HG02938 (cell line): Measurements from ENCODE around the gene WDPCP.
"Not testable (repeated sequence)": the region's sequence is repeated elsewhere in the genome, so short reads cannot be mapped to it uniquely, and the experiment has no call there.

Experiments
- ATAC-seq: cut with Tn5 transposase; IDR thresholded peaks from one replicate; pipeline ENCODE4 v1.9.1; 2021; ENCODE audit warnings: mild to moderate bottlenecking, moderate library complexity; ENCODE audit not compliant: unreplicated experiment

Gene WDPCP, protein sequence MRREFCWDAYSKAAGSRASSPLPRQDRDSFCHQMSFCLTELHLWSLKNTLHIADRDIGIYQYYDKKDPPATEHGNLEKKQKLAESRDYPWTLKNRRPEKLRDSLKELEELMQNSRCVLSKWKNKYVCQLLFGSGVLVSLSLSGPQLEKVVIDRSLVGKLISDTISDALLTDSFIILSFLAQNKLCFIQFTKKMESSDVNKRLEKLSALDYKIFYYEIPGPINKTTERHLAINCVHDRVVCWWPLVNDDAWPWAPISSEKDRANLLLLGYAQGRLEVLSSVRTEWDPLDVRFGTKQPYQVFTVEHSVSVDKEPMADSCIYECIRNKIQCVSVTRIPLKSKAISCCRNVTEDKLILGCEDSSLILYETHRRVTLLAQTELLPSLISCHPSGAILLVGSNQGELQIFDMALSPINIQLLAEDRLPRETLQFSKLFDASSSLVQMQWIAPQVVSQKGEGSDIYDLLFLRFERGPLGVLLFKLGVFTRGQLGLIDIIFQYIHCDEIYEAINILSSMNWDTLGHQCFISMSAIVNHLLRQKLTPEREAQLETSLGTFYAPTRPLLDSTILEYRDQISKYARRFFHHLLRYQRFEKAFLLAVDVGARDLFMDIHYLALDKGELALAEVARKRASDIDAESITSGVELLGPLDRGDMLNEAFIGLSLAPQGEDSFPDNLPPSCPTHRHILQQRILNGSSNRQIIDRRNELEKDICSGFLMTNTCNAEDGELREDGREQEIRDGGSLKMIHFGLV

DNA sequence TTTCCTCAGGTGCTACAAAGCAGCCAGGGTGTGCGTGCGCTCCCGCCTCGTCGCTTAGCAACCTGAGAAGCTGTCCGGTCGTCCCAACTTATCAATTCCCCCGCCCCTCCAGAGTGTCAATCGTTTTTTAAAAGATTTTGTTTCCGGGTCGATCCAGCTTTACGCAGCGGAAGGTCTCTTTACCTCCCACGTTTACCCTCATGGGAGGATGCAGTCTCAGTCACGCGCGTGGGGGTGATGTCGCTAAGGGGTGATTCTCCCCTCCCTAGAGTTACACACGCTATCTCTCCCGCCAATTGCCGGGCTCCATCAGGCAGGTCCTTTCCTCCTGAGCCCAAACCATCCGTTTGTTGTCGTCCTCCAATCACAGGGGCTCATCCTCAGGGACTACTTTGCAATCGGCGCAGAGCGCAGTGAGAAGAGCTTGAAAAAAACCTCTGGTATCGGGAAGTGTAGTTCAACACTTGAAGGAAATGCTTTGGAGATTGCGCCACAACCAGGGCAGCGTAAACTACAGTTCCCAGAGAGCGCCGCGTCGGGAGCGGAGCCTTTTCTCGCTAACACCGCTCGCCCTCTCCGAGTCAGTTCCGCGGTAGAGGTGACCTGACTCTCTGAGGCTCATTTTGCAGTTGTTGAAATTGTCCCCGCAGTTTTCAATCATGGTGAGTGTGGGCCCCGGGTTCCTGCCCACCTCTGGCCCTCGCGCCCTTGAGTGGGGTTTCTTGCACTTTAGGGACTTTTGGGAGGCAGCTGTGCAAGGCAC lies at the start of gene WDPCP, which contains the start of gene MDH1:
WDPCP (minus strand) TSS at position 93 of the 763 bp plus-strand sequence. CDS start 206 bp downstream, outside the sequence.
MDH1 (plus strand) TSS at position 579 of the 763 bp plus-strand sequence; CDS start at position 660, 81 bp downstream.
- ATAC-seq, result peak; percentile 86

DNA sequence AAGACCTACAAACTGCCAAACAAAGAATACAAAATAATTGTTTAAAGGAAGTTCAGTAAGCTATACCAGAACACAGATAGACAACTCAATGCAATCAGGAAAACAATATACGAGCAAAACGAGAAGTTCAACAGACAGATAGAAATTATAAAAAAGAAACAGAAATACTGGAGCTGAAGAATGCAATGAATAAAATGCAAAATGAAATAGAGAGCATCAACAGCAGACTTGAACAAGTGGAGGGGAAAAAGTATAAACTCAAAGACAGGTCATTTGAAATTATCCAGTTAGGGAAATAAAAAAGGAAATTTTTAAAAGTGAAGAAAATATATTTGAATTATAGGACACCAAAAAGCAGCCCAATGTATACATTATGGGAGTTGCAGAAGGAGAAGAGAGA lies 44.1 kb upstream of the WDPCP start:
- ATAC-seq, result no peak

DNA sequence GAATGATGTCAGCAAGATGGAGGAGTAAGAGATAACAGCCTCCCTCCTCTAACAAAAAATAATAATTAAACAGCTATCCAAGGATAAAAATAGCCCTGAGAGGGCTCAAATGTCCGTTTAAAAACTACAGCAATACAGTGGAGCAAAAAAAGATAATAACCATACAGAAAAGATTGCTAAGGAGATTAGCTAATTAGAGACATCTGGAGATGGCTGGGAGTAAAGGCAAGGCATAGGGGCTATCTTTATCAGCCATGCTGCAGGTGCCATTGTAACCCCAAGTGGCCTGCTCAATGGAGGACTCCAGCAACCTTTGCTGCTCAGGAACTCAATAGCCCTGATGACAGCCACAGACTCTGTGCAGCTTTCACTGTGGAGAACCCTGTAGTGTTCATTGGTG lies 43.2 kb upstream of the WDPCP start:
- ATAC-seq, result no peak

DNA sequence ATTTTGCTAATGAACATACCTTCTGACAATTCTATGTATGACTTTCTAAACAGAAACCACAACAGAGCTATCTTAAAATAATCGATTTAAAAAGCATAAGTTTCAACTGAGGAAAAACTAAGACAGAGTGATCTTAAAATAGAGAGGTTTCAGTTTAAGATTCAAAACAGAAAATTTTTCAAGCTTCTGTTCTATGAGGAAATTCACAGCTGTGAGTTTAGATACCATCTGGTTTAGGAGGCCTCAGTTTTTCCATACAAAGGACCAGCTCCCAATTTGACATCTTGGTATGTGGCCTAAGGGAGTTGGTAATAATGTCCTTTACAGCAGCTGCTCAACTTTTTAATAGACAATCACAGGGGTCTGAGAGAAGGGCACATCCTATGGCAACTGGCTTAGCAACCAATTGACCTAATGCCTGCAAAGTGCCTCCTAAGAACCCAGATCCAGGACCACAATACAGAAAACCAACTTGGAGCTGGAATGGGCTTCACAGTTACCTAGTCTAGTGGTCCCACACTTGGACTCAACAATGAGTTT lies 40.2 kb upstream of the WDPCP start:
- ATAC-seq, result no peak

DNA sequence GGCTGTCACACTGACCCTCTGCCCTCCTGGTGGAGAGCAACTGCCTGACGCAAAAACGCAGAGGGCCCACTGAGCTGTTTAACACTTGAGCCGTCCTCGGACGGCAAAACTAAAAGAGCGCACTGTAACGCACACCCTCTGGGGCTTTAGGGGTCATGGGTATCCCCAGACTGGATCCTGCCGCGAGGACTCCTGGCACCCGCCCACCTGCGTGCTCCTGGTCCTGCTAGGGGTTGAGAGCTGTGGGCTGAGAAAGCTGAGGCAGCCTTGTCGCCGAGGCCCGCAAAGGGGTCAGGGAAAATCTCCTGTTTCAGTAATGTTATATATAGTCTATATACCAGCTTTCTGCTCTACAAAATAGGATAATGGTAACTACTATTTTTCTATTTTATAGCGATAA lies 39.6 kb upstream of the WDPCP start:
- no peak for ATAC-seq

DNA sequence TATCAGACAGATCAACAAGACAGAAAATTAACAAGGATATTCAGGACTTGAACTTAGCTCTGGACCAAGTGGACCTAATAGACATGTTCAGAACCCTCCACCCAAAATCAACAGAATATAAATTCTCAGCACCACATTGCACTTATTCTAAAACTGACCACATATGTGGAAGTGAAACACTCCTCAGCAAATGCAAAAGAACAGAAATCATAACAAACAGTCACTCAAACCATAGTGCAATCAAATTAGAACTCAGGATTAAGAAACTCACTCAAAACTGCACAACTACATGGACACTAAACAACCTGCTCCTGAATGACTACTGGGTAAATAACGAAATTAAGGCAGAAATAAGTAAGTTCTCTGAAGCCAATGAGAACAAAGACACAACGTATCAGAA lies 35.5 kb upstream of the WDPCP start:
- ATAC-seq, result not testable (repeated sequence)

DNA sequence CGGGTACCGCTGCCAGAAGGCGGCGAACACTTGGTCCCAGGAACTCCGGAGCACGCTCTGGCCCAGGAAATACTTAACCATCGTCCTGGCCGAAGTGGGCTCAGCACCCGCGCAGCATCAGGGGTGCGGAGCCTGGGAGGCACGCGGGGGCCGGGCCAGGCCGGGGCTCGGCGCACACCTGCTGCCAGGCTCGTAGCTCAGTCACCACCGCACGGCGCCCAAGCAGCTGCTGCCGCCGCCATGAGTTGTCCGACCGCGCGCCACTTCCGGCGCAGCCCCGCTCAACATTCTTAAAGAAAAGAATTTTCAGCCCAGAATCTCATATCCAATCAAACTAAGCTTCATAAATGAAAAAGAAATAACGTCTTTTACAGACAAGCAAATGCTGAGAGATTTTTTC lies 34.5 kb upstream of the WDPCP start:
- ATAC-seq, result no peak

DNA sequence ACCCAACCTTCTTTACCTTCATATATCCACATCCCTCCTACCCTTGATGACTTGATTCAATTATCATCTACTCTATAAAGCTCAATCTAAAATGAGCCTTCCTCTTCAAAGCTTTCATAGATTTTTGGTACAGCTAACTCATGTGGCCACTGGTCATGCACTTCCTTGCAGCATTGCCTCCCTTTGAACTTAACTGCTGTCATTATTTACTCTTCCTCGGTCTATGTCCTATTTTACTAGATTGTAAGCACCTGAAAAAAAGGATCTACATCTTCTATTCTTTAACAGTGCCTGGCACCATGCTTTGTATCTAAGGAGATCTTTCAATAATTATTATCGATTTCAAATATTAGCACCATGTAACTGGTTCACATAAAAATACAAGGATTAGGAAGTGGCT lies 31.1 kb upstream of the WDPCP start:
- ATAC-seq, result no peak

DNA sequence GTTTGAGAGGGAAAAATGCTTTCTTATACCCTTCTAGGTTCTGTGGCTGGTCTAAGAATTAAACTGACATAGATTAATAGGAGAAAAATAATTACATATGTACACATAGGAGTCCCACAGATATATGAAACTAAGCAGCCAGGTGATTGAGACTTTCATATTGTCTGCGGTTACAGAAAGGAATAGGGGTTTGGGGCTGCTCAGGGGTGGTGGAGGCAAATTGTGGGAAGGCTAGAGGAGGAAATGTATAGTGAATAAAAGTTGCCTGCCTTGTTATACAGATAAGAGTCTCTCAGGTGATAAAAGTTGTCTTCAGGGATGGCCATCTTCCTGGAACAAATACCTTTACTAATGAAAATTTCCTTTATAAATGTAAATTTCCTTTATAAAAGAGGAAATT lies 29.1 kb upstream of the WDPCP start:
- ATAC-seq, result no peak

DNA sequence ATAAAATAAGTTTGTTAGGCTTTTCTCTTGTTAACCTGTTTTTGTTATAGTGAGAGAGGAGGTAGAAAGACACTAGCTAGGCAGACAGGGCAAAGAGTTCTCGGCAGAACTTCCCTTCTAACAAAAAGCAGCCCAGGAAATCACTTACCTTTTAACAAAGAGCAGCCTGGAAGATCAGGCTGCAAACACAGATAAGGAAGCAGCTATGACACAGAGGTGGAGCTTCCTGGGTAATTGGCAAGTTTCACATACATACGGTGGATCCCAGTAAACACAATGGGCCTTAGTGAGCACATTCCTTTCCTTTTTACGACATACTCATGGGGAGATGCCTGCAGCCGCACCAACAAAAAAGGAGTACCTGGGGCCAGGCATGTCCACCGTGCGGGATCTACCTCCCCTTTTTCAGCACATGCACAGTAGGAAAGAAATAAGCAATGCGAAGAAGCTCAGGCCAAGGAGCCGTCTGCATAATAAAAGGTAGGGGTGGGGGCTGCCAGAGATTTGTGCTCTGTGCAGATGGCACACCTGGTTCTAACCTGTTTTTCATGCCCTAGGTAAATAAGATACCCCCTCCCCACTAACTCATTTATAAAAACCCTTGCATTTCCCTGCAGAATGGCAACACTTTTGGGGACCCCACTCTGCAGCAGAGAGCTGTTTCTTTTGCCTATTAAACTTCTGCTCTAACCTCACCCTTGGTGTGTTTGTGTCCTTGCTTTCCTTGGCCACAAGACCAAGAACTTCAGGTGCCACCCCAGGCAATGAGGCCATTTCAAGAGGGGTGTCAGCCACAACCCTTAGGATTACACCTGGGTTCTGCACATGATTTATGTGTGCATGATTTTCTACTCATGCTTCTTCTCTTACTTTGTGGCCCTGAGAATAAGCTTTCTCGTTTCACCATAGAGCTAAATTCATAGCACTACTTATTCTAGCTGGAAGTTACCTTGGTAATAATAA lies 27.0 kb upstream of the WDPCP start:
- ATAC-seq, result no peak

DNA sequence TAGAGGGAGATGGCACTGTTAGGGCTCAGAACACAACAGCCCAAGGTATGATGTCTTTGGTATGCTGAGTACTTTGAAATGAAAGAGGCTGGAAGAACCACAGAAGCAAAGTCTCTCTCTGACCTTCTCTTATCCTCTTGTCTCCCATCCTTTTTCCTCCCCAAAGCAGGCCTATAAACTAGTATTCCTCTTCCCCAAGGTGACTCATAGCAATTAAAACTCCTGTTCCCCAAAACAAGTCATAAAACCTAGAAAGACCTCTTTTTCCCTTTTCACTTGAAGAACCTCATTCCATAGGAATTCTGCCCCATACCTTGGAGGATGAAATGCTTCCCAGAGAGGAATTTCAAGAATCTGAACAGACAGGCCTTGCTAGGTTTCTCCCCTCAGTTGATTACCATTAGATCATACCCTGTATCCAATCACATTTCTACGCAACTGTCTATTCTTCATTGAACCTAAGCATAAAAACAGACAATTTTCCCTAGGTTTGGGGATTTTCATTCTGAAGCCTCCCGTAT lies 26.2 kb upstream of the WDPCP start:
- ATAC-seq, result no peak

DNA sequence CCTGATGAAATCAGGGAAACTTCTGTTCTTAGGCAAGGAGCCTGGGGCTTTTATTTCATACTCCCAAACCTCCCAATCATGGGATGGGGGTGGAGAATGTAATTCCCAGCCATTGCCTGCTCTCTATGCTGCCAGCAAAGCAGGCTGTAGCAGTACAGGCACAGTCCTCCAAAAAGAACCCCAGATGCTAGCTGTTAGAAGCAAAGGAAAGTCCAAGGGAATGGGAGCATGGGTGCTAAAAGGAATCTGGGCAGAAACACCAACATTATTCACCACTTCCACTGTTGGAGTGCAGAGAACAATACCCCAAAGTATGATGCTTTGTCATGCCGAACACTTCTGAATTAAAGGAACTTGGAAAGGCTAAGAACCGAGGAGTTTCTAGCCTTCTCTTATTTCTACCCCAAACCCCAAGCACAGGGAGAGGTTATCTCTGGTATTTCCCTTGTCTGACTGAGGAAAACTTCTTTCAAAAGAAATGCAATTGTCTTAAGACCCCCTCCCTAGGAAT lies 25.2 kb upstream of the WDPCP start:
- no peak for ATAC-seq

DNA sequence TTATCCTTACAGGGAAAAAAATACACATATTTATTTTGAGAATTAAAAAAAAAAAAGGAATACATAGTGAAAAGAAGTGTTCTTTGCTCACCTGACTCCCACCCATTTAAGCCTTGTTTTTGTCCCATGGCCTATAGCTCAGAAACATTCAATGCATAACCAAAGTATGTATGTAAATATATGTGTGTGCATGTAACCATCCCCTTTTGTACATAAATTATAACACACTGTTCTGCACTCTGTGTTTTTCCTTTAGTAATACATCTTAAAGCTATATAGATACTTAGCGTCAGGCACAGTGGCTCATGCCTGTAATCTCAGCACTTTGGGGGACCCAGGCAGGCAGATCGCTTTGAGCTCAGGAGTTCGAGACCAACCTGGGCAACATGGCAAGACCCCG lies 22.2 kb upstream of the WDPCP start:
- no peak for ATAC-seq

DNA sequence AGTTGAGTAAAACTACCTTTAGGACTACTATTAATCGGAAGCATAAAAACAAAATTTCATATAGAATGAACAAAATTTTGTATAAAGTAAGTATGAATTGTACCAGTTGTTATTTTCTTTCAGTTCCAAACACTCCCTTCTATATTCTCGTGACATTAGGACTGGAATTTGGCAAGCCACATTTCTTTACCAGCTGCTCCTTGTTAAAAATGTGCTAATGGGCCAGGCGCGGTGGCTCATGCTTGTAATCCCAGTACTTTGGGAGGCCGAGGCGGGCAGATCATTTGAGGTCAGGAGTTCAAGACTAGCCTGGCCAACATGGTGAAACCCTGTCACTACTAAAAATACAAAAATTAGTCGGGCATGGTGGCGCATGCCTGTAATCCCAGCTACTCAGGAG lies 20.6 kb upstream of the WDPCP start:
- ATAC-seq, result not testable (repeated sequence)

DNA sequence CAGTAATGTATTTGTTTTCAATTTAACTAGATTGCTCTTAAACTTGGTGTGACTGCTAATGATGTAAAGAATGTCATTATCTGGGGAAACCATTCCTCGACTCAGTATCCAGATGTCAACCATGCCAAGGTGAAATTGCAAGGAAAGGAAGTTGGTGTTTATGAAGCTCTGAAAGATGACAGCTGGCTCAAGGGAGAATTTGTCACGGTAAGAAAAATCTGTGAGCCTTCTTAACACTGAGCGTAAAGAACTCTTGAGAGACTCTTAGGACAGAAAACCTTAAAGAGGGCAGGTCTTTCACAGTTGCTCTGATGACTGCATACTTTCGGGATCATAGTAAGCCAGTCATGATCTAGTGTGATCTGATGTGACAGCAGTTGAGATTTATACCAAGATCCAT lies 16.4 kb upstream of the WDPCP start:
- no peak for ATAC-seq

DNA sequence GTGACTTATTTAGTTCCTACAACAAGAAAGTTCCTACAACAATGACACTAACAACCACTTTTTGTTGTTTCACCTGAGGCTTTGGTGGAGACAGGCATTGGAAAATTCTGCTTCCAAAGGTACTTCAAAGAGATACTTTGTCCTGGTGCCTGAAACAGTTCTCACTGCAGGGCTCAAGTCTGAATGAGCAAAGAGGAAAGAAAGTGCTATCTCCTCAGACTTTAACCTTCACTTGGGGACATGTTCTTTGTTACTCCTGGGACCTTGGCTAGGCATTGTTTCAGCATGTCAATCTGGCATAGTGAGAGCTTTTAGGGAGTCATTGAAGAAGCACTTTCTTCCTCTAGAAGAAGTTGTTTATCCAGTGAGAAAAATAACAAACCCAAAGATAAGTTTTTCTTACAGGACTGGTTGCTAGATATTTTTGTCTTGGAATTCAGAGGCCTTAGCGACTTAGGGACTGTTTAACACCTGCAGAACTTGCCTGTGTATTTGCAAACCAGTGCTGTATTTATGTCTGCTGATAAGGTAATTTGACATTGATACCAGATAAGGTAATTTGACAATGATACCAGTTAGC lies 12.7 kb upstream of the WDPCP start:
- no peak for ATAC-seq

DNA sequence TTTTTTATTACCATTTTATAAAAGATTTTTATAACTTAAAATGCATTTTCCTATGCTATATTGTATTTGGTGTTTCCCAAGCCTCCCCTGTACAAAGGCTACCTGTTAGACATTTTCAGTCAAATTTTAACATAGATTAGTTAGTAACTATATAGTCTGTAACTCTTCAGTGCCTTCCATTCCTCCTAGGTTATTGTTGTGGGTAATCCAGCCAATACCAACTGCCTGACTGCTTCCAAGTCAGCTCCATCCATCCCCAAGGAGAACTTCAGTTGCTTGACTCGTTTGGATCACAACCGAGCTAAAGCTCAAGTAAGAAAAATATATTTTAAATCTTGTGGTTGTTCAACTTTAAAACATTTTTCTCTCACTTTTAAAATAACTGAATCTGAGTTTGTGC lies 10.7 kb upstream of the WDPCP start:
- ATAC-seq, result no peak

DNA sequence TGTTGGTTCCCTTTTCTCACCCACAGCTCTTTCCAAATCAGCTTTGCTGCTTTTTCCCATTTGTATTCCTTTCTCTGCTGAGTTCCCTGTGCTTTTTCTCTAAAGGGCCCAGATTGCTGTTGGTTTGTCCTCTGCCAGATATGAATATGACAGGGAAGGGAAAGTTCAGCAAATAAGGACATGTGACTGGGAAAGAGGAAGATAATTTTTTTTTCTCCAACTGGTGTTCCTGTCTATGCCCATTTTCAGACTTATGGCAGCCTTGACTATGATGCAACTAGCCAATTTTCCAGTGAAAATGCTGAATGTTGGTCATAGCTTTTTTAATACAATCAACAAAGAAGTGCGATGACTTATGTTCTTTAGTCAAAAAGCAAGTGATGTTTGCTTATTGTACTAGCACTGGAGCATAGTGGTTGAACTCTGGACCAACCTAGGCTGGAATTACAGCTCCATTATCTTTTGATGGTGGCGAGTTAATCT lies 8.2 kb upstream of the WDPCP start:
- ATAC-seq, result no peak

DNA sequence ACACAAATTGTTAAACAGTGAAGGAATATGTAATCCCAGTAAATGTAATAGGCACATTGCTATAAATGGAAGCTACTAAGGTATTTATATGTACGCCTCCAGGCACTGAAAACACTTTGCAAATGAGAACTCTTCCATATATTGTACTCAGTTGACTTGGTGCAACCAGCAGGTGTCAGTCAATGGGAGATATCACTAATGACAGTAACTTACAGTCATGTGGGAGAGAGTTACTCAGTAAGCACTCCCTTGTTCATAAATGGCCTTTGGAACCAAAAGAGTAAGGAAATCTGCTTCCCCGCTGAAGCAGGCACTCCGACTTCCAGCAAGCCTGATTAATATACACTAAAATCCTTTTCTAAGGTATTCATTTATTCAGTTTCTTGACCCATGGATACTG lies 6.4 kb upstream of the WDPCP start:
- no peak for ATAC-seq
